Tibial nerve (tissue), 4 donors: ENCODE data around the gene THOC2.

Experiments
- EP300 ChIP-seq, 2 donors: sonication (generic); formaldehyde crosslinking; IDR thresholded peaks; one replicate each; pipeline ENCODE4 v1.6.1; 2017; ENCODE audit warnings: antibody characterized with exemption in 2 of 2, mild to moderate bottlenecking in 1 of 2
- POLR2A ChIP-seq, 2 donors: fragments of 450-650 bp; IDR thresholded peaks; one replicate each; pipeline ENCODE4 v1.6.1; 2017; ENCODE audit warnings: antibody characterized with exemption in 2 of 2, mild to moderate bottlenecking in 2 of 2, moderate library complexity in 2 of 2
- TF ChIP-seq, protein P1 (sequence below), 5 experiments: fragments of 200-600 bp in 3 of 5; fragments of 450-650 bp in 2 of 5; sonication (generic) in 3 of 5; IDR thresholded peaks; one replicate each; pipeline ENCODE4 v1.5.1; 2016 to 2019; ENCODE audit warnings: antibody characterized with exemption in 5 of 5, mild to moderate bottlenecking in 3 of 5, moderate library complexity in 2 of 5

DNA sequence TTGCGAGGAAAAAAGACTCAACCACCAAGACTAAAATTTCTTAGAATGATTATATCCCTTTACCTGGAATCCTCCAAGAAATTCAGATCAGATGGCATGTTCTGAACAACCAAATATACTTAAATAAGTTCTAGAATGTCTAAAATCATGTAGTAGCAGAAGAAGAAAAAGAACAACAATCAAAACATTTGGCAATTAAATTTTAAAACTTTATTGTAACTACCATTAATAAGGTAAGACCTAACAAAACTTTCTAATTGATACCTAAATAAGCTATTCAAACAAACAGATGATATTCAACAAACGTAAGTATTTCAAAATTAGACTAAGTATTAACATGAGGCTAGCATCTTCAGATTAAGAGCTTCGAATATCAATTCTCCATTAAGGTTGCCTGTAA is 4.3 kb downstream of the THOC2 start:
- TF ChIP-seq, protein P1, sequence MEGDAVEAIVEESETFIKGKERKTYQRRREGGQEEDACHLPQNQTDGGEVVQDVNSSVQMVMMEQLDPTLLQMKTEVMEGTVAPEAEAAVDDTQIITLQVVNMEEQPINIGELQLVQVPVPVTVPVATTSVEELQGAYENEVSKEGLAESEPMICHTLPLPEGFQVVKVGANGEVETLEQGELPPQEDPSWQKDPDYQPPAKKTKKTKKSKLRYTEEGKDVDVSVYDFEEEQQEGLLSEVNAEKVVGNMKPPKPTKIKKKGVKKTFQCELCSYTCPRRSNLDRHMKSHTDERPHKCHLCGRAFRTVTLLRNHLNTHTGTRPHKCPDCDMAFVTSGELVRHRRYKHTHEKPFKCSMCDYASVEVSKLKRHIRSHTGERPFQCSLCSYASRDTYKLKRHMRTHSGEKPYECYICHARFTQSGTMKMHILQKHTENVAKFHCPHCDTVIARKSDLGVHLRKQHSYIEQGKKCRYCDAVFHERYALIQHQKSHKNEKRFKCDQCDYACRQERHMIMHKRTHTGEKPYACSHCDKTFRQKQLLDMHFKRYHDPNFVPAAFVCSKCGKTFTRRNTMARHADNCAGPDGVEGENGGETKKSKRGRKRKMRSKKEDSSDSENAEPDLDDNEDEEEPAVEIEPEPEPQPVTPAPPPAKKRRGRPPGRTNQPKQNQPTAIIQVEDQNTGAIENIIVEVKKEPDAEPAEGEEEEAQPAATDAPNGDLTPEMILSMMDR (IDR thresholded peaks at IDR 0.05) = no peak
- no peak for TF ChIP-seq POLR2A (IDR thresholded peaks at IDR 0.05)
- no peak for TF ChIP-seq EP300 (IDR thresholded peaks at IDR 0.05)
